ENCODE data around the gene KXD1.

Gene KXD1

GRCh38 chr19:18562086-18562485, 4.4 kb downstream of the KXD1 start:
- H3K9ac ChIP-seq (ENCODE audit: low read depth, low read length) = no peak overlapping the region
- H3K4me3 ChIP-seq (ENCODE audit: low read length) = no peak overlapping the region
- H3K4me1 ChIP-seq (ENCODE audit: insufficient read depth, low read length) = peaks cover 4% of the 10 kb centered on the region
- H3K9me3 ChIP-seq (ENCODE audit: insufficient read depth, low read depth, low read length) = no peaks in the 10 kb centered on the region
- H3K27ac ChIP-seq (ENCODE audit: low read length) = no peak overlapping the region
- H3K36me3 ChIP-seq (ENCODE audit: insufficient read depth, low read depth, low read length) = peaks cover 56% of the 10 kb centered on the region
- no peaks in the 10 kb centered on the region for H3K27me3 ChIP-seq (ENCODE audit: insufficient read depth, low read length)

DNA sequence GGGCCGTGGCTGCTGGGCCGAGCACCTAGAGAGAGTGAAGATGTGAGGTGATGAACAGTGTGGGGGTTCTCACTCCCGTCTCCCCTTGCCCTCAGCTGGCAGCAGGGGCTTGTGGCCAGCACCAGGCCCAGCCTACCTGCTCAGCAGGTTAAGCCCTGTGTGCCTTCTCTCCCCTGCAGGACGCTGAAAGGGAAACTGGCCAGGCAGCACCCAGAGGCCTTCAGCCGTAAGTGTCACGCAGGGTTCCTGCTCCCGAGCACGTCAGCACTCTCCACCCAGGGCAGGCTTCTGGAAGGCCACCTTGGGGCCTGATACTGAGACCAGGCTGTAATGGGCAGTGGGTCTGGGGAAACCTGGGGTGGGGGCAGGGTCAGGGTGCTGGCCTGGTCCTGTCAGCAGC, 9.3 kb downstream of the KXD1 start:
- no peak overlapping the region for H3K4me3 ChIP-seq (ENCODE audit: low read length)
- H3K36me3 ChIP-seq (ENCODE audit: insufficient read depth, low read depth, low read length) = peaks cover 73% of the 10 kb centered on the region
- no peaks in the 10 kb centered on the region for H3K9me3 ChIP-seq (ENCODE audit: insufficient read depth, low read depth, low read length)
- no peaks in the 10 kb centered on the region for H3K27me3 ChIP-seq (ENCODE audit: insufficient read depth, low read length)
- H3K4me1 ChIP-seq (ENCODE audit: insufficient read depth, low read length) = no peaks in the 10 kb centered on the region
- H3K27ac ChIP-seq (ENCODE audit: low read length) = no peak overlapping the region
- H3K9ac ChIP-seq (ENCODE audit: low read depth, low read length) = no peak overlapping the region

- no peak overlapping the region for H3K4me3 ChIP-seq (ENCODE audit: low read length)
- no peak overlapping the region for H3K27ac ChIP-seq (ENCODE audit: low read length)
- no peaks in the 10 kb centered on the region for H3K27me3 ChIP-seq (ENCODE audit: insufficient read depth, low read length)
- no peak overlapping the region for H3K9ac ChIP-seq (ENCODE audit: low read depth, low read length)
- H3K9me3 ChIP-seq (ENCODE audit: insufficient read depth, low read depth, low read length) = no peaks in the 10 kb centered on the region
- H3K4me1 ChIP-seq (ENCODE audit: insufficient read depth, low read length) = peaks cover 9% of the 10 kb centered on the region; the same call in 1 of the 2 replicates
- peaks cover 66% of the 10 kb centered on the region for H3K36me3 ChIP-seq (ENCODE audit: insufficient read depth, low read depth, low read length)
Measured at GRCh38 chr19:18568367-18568766, 10.7 kb downstream of the KXD1 start.

DNA sequence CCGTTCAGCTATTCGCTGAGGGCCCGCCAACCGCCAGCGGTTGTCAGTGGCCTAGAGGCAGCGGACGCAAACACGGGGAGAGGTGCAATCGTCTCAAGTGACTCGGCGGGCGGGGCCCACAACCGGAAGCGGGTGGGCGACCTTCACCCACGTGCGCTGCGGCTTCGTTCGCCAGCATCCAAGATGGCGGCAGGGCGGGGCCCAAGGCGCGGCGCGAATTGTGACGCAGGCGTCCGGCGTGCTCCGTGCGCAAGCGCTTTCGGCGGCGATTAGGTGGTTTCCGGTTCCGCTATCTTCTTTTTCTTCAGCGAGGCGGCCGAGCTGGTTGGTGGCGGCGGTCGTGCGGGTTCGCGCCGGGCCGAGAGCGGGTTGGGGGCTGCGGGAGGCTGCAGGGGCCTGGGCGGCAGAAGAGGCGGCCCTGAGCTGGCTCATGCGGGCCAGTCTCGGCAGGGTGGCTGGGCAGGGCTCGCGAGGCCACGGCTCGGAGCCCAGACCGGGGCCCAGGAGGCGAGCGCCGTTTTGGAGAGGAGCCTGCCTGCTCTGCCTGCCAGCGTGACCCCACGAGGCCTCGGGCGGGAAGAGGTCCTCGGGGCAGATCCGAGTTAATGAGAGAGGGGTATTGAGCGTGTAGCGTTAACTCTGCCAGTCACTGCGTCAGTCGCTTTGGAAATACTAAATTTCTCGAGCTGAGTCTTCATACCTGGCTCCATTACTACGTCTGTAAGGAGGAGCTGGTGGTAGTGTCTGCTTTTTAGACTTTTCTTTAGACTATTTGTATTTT, 14.1 kb downstream of the KXD1 start, which contains the start of gene UBA52:
TSS of gene UBA52 (plus strand) at position 294 of the 781 bp plus-strand sequence. CDS start 1,444 bp downstream, outside the sequence.
- peaks cover 68% of the 10 kb centered on the region for H3K36me3 ChIP-seq (ENCODE audit: insufficient read depth, low read depth, low read length)
- peaks cover 9% of the 10 kb centered on the region; the same call in 1 of the 2 replicates for H3K4me1 ChIP-seq (ENCODE audit: insufficient read depth, low read length)
- peak within 1 kb of the TSS; percentile 100 for H3K9ac ChIP-seq (ENCODE audit: low read depth, low read length)
- no peaks in the 10 kb centered on the region for H3K27me3 ChIP-seq (ENCODE audit: insufficient read depth, low read length)
- H3K9me3 ChIP-seq (ENCODE audit: insufficient read depth, low read depth, low read length) = no peaks in the 10 kb centered on the region
- H3K27ac ChIP-seq (ENCODE audit: low read length) = no peak within 1 kb of the TSS
- H3K4me3 ChIP-seq (ENCODE audit: low read length) = peak within 1 kb of the TSS; percentile 100

DNA sequence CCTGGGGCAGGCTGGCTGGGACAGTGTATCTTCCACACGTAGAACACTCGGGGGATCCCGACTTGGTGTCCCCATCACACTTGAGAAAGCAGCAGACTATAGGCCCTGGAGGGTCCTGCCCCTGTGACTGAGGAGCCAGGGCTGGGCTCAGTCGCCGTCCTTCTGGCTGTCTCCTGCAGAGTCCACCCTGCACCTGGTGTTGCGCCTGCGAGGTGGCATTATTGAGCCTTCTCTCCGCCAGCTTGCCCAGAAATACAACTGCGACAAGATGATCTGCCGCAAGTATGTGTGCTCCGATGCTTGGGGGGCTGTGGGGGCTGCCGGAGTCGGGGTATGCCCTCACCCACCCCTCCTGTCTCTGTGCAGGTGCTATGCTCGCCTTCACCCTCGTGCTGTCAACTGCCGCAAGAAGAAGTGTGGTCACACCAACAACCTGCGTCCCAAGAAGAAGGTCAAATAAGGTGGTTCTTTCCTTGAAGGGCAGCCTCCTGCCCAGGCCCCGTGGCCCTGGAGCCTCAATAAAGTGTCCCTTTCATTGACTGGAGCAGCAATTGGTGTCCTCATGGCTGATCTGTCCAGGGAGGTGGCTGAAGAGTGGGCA, 17.1 kb downstream of the KXD1 start:
- no peaks in the 10 kb centered on the region for H3K27me3 ChIP-seq (ENCODE audit: insufficient read depth, low read length)
- H3K9me3 ChIP-seq (ENCODE audit: insufficient read depth, low read depth, low read length) = no peaks in the 10 kb centered on the region
- peaks cover 9% of the 10 kb centered on the region; the same call in 1 of the 2 replicates for H3K4me1 ChIP-seq (ENCODE audit: insufficient read depth, low read length)
- H3K4me3 ChIP-seq (ENCODE audit: low read length) = no peak overlapping the region
- peaks cover 52% of the 10 kb centered on the region for H3K36me3 ChIP-seq (ENCODE audit: insufficient read depth, low read depth, low read length)
- H3K27ac ChIP-seq (ENCODE audit: low read length) = no peak overlapping the region
- H3K9ac ChIP-seq (ENCODE audit: low read depth, low read length) = no peak overlapping the region

GRCh38 chr19:18576383-18576782, 18.7 kb downstream of the KXD1 start:
- Histone ChIP-seq H3K36me3 (ENCODE audit: insufficient read depth, low read depth, low read length) (peaks cover 52% of the 10 kb centered on the region), H3K27ac (ENCODE audit: low read length) (no peak overlapping the region), H3K27me3 (ENCODE audit: insufficient read depth, low read length) (no peaks in the 10 kb centered on the region), H3K9me3 (ENCODE audit: insufficient read depth, low read depth, low read length) (no peaks in the 10 kb centered on the region), H3K9ac (ENCODE audit: low read depth, low read length) (no peak overlapping the region), H3K4me1 (ENCODE audit: insufficient read depth, low read length) (peaks cover 9% of the 10 kb centered on the region; the same call in 1 of the 2 replicates), H3K4me3 (ENCODE audit: low read length) (no peak overlapping the region)

DNA sequence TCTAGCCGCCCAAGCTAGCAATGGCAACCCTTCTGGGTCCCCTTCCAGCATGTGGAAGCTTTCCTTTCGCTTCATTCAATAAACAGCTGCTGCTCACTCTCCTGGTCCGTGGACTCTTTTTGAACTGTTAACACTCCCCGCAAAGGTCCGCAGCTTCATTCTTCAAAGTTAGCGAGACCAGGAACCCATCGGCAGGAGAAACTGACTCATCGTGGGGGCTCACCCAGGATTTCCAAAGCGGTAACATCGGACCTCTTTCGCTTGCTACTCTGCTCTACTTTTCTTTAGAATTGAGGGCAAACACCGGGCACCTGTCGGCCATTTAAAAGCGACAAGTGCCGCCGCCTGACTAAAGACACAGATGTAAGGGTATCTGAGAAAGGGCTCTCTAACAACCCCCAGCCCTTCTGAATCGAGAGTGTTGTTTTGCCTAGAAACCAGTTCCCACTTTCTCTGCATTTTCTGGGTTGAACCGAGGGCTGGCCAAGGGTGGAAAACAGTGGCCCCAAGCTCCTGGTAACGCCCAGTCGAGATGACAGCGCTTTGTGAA, 19.8 kb downstream of the KXD1 start:
- peaks cover 52% of the 10 kb centered on the region for H3K36me3 ChIP-seq (ENCODE audit: insufficient read depth, low read depth, low read length)
- H3K4me3 ChIP-seq (ENCODE audit: low read length) = no peak overlapping the region
- no peaks in the 10 kb centered on the region for H3K9me3 ChIP-seq (ENCODE audit: insufficient read depth, low read depth, low read length)
- H3K4me1 ChIP-seq (ENCODE audit: insufficient read depth, low read length) = peaks cover 9% of the 10 kb centered on the region; the same call in 1 of the 2 replicates
- no peak overlapping the region for H3K9ac ChIP-seq (ENCODE audit: low read depth, low read length)
- no peaks in the 10 kb centered on the region for H3K27me3 ChIP-seq (ENCODE audit: insufficient read depth, low read length)
- no peak overlapping the region for H3K27ac ChIP-seq (ENCODE audit: low read length)

DNA sequence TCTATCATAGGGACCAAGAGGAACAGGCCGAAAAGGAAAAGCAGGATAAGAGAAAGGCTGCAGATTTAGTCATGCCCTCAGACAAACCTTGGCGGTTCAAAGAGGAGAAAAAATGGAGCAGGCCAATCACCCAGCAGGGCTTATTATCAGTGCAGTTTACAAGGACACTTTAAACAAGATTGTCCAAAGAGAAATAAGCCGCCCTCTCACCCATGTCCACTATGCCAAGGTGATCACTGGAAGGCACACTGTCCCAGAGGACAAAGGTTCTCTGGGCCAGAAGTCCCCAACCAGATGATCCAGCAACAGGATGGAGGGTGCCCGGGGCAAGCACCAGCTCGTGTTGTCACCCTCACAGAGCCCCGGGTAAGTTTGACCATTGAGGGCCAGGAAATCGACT, 22.6 kb downstream of the KXD1 start:
- H3K27me3 ChIP-seq (ENCODE audit: insufficient read depth, low read length) = no peaks in the 10 kb centered on the region
- H3K9me3 ChIP-seq (ENCODE audit: insufficient read depth, low read depth, low read length) = no peaks in the 10 kb centered on the region
- H3K4me3 ChIP-seq (ENCODE audit: low read length) = no peak overlapping the region
- no peaks in the 10 kb centered on the region for H3K4me1 ChIP-seq (ENCODE audit: insufficient read depth, low read length)
- H3K9ac ChIP-seq (ENCODE audit: low read depth, low read length) = no peak overlapping the region
- H3K36me3 ChIP-seq (ENCODE audit: insufficient read depth, low read depth, low read length) = peaks cover 25% of the 10 kb centered on the region
- no peak overlapping the region for H3K27ac ChIP-seq (ENCODE audit: low read length)

- H3K36me3 ChIP-seq (ENCODE audit: insufficient read depth, low read depth, low read length) = peaks cover 4% of the 10 kb centered on the region; the same call in 1 of the 2 replicates
- H3K27ac ChIP-seq (ENCODE audit: low read length) = no peak overlapping the region
- no peak overlapping the region for H3K4me3 ChIP-seq (ENCODE audit: low read length)
- H3K9ac ChIP-seq (ENCODE audit: low read depth, low read length) = no peak overlapping the region
- no peaks in the 10 kb centered on the region for H3K9me3 ChIP-seq (ENCODE audit: insufficient read depth, low read depth, low read length)
- peaks cover 2% of the 10 kb centered on the region; the same call in 1 of the 2 replicates for H3K4me1 ChIP-seq (ENCODE audit: insufficient read depth, low read length)
- no peaks in the 10 kb centered on the region for H3K27me3 ChIP-seq (ENCODE audit: insufficient read depth, low read length)
Measured at GRCh38 chr19:18586306-18586705, 28.6 kb downstream of the KXD1 start.

- H3K36me3 ChIP-seq (ENCODE audit: insufficient read depth, low read depth, low read length) = peaks cover 4% of the 10 kb centered on the region; the same call in 1 of the 2 replicates
- no peak overlapping the region for H3K27ac ChIP-seq (ENCODE audit: low read length)
- no peaks in the 10 kb centered on the region for H3K27me3 ChIP-seq (ENCODE audit: insufficient read depth, low read length)
- peak overlapping the region; percentile 89; the same call in 1 of the 2 replicates for H3K9ac ChIP-seq (ENCODE audit: low read depth, low read length)
- H3K4me1 ChIP-seq (ENCODE audit: insufficient read depth, low read length) = peaks cover 2% of the 10 kb centered on the region; the same call in 1 of the 2 replicates
- no peaks in the 10 kb centered on the region for H3K9me3 ChIP-seq (ENCODE audit: insufficient read depth, low read depth, low read length)
- no peak overlapping the region for H3K4me3 ChIP-seq (ENCODE audit: low read length)
Measured at GRCh38 chr19:18587561-18587960, 29.9 kb downstream of the KXD1 start.

DNA sequence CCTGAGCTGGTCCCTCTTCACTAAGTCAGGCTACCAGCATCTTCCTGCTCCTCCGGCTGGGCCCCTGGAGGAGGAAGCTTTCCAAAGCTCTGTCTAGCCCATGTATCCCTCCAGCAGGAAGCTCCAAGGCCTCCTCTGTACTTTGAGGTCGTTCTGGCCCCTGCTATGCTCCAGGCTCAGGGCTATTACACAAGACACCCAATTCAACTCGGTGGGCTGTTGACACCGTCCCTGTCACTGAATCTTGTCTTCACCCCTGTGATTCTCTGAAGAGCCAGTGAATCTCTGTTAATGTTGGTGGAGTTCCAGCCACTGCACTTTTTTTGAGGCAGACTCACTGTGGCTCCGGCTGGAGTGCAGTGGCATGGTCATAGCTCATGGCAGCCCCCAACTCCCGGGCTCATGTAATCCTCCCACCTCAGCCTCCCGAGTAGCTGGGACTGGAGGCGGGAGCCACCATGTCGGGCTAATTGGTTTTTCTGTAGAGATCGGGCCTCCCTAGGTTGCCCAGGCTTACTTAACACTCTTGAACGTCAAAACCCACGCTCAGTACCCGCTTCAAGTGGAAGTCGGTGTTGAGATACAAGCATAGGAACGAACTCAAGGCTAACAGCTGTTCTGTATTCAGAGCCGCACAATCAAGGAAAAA, 30.4 kb downstream of the KXD1 start:
- Histone ChIP-seq H3K9me3 (ENCODE audit: insufficient read depth, low read depth, low read length) (no peaks in the 10 kb centered on the region), H3K9ac (ENCODE audit: low read depth, low read length) (peak overlapping the region; percentile 89; the same call in 1 of the 2 replicates), H3K36me3 (ENCODE audit: insufficient read depth, low read depth, low read length) (peaks cover 4% of the 10 kb centered on the region; the same call in 1 of the 2 replicates), H3K4me1 (ENCODE audit: insufficient read depth, low read length) (peaks cover 2% of the 10 kb centered on the region; the same call in 1 of the 2 replicates), H3K27ac (ENCODE audit: low read length) (peak overlapping the region; percentile 63), H3K27me3 (ENCODE audit: insufficient read depth, low read length) (no peaks in the 10 kb centered on the region; the same call in 1 of the 2 replicates), H3K4me3 (ENCODE audit: low read length) (peak overlapping the region; percentile 88)
